ENCODE results near the gene FSHR.

FSHR gene

GRCh38 chr2:49110571-49110970 is 43.7 kb downstream of the FSHR start:
- no peak for ATAC-seq
- TF ChIP-seq PPARA (CRISPR knock-in tag; IDR thresholded peaks at IDR 0.05; ENCODE audit: borderline replicate concordance), result no peak
- TF ChIP-seq TCF4 (CRISPR knock-in tag; IDR thresholded peaks at IDR 0.05; ENCODE audit: borderline replicate concordance), result no peak
- no peak for TF ChIP-seq TSHZ2 (CRISPR knock-in tag; IDR thresholded peaks at IDR 0.05)
- TF ChIP-seq ZNF565 (CRISPR knock-in tag; conservative IDR thresholded peaks at IDR 0.05; ENCODE audit: low read depth), result no peak
- no peak for TF ChIP-seq SNAI2 (CRISPR knock-in tag; IDR thresholded peaks at IDR 0.05)
- TF ChIP-seq ESRRG (CRISPR knock-in tag; IDR thresholded peaks at IDR 0.05), result no peak
- no peak for TF ChIP-seq TOX (CRISPR knock-in tag; IDR thresholded peaks at IDR 0.05; ENCODE audit: borderline replicate concordance)
- TF ChIP-seq OSR1 (CRISPR knock-in tag; IDR thresholded peaks at IDR 0.05), result no peak
- TF ChIP-seq CREB5 (CRISPR knock-in tag; IDR thresholded peaks at IDR 0.05; ENCODE audit: low read depth), result no peak
- TF ChIP-seq ZNF8 (CRISPR knock-in tag; IDR thresholded peaks at IDR 0.05), result no peak
- no peak for TF ChIP-seq ZFP3 (CRISPR knock-in tag; IDR thresholded peaks at IDR 0.05)
- TF ChIP-seq CSDC2 (CRISPR knock-in tag; IDR thresholded peaks at IDR 0.05), result no peak

GRCh38 chr2:49108851-49109250 is 45.5 kb downstream of the FSHR start:
- no peak for ATAC-seq
- TF ChIP-seq POU6F1 (CRISPR knock-in tag; IDR thresholded peaks at IDR 0.05; ENCODE audit: borderline replicate concordance, low read depth) (no peak), PPARA (CRISPR knock-in tag; IDR thresholded peaks at IDR 0.05; ENCODE audit: borderline replicate concordance) (no peak), ZC3H10 (CRISPR knock-in tag; IDR thresholded peaks at IDR 0.05) (no peak), CREB5 (CRISPR knock-in tag; IDR thresholded peaks at IDR 0.05; ENCODE audit: low read depth) (no peak), OSR1 (CRISPR knock-in tag; IDR thresholded peaks at IDR 0.05) (no peak), ESRRG (CRISPR knock-in tag; IDR thresholded peaks at IDR 0.05) (no peak), ZFP3 (CRISPR knock-in tag; IDR thresholded peaks at IDR 0.05) (no peak), TCF4 (CRISPR knock-in tag; IDR thresholded peaks at IDR 0.05; ENCODE audit: borderline replicate concordance) (no peak), ISL1 (CRISPR knock-in tag; IDR thresholded peaks at IDR 0.05) (no peak), ZNF8 (CRISPR knock-in tag; IDR thresholded peaks at IDR 0.05) (no peak), PATZ1 (CRISPR knock-in tag; IDR thresholded peaks at IDR 0.05; ENCODE audit: borderline replicate concordance) (no peak), TSHZ2 (CRISPR knock-in tag; IDR thresholded peaks at IDR 0.05) (no peak), SNAI2 (CRISPR knock-in tag; IDR thresholded peaks at IDR 0.05) (no peak), ARNTL (CRISPR knock-in tag; IDR thresholded peaks at IDR 0.05; ENCODE audit: borderline replicate concordance, low read depth) (no peak), ZFP30 (CRISPR knock-in tag; IDR thresholded peaks at IDR 0.05) (no peak), ZNF70 (CRISPR knock-in tag; IDR thresholded peaks at IDR 0.05) (no peak), CSDC2 (CRISPR knock-in tag; IDR thresholded peaks at IDR 0.05) (no peak)

All from SK-N-SH treated with all-trans-retinoic acid at 6 μM for 48 hours (cell line).